G401 (cell line): ENCODE data around the gene LATS2. TPM values are rescaled to one million over a fixed set of nuclear protein-coding genes. Genes with fewer than 3 reads are reported as not detected.
A peak's percentile ranks its signal among the peaks of the same experiment; 100 is the strongest.
"Not testable (repeated sequence)": the region's sequence is repeated elsewhere in the genome, so short reads cannot be mapped to it uniquely, and the experiment has no call there.

ENCODE experiments used
- DNase-seq: peaks from one replicate; pipeline ENCODE4 v3.0.0-alpha.2; 2015; ENCODE audit warnings: low spot score
- in situ Hi-C: cut with HindIII; loops from 2 replicates; pipeline ENCODE4 v1.10.0; 2016; ENCODE audit warnings: low sequenced_read_pairs, mixed read lengths
- total RNA-seq: library from RNA; depleted of rRNA; stranded (reverse); fragments of >200 nt; shearing (Covaris generic); gene quantifications from 2 replicates; pipeline ENCODE4 v1.2.3, GENCODE V29; 2014; rRNA removed

Gene LATS2
- total RNA-seq, 1 experiment from 2014 or later, result 27.3 TPM

GRCh38 chr13:20942938-20943559, 118.3 kb downstream of the LATS2 start:
- in situ Hi-C loops, result no loop called here
- DNase-seq, result no peak

- in situ Hi-C loops, DNase-seq: not testable (repeated sequence)
Measured at GRCh38 chr13:20940511-20940910, 120.9 kb downstream of the LATS2 start.

- in situ Hi-C loops, result no loop called here
Measured at GRCh38 chr13:20940083-20940482, 121.3 kb downstream of the LATS2 start.

GRCh38 chr13:20939662-20940061, 121.7 kb downstream of the LATS2 start:
- in situ Hi-C loops, result no loop called here
- no peak for DNase-seq

More at GRCh38 chr13:20940083-20940482, 121.3 kb downstream of the LATS2 start:
- DNase-seq, result no peak

GRCh38 chr13:20938302-20938701, 123.1 kb downstream of the LATS2 start:
- in situ Hi-C loops, result no loop called here
- no peak for DNase-seq

- DNase-seq, result no peak
- in situ Hi-C loops, result no loop called here
Measured at GRCh38 chr13:20927596-20928257, 133.7 kb downstream of the LATS2 start.

- in situ Hi-C loops, DNase-seq: not testable (repeated sequence)
Measured at GRCh38 chr13:20925395-20925790, 136.0 kb downstream of the LATS2 start.

- in situ Hi-C loops, result no loop called here
Measured at GRCh38 chr13:20924758-20925394, 136.5 kb downstream of the LATS2 start.

GRCh38 chr13:20923272-20923671, 138.1 kb downstream of the LATS2 start:
- in situ Hi-C loops, result no loop called here
- no peak for DNase-seq

More at GRCh38 chr13:20924758-20925394, 136.5 kb downstream of the LATS2 start:
- DNase-seq, result peak; percentile 83

Other genes with a start within 250 kb of the LATS2 start
- 15.4 and 24.1 TPM in 2 replicates for gene XPO4, start 158.8 kb downstream of the LATS2 start, total RNA-seq
- gene SAP18, start 78.5 kb upstream of the LATS2 start, total RNA-seq, result 65.4 and 65.8 TPM in 2 replicates
- gene SKA3, start 115.0 kb upstream of the LATS2 start, total RNA-seq, result 21.1 and 21.9 TPM in 2 replicates
- 36.4 and 40.2 TPM in 2 replicates for gene MRPL57, start 115.1 kb upstream of the LATS2 start, total RNA-seq